ENCODE results near the gene DAD1.
"Not testable (repeated sequence)": the region's sequence is repeated elsewhere in the genome, so short reads cannot be mapped to it uniquely, and the experiment has no call there.

Gene DAD1

DNA sequence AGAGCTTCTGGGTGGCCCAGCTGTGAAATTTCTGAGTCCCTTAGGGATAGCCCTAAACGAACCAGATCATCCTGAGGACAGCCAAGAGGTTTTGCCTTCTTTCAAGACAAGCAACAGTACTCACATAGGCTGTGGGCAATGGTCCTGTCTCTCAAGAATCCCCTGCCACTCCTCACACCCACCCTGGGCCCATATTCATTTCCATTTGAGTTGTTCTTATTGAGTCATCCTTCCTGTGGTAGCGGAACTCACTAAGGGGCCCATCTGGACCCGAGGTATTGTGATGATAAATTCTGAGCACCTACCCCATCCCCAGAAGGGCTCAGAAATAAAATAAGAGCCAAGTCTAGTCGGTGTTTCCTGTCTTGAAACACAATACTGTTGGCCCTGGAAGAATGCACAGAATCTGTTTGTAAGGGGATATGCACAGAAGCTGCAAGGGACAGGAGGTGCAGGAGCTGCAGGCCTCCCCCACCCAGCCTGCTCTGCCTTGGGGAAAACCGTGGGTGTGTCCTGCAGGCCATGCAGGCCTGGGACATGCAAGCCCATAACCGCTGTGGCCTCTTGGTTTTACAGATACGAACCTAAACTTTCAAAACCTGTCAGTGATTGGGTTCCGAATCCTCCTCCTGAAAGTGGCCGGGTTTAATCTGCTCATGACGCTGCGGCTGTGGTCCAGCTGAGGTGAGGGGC lies 38.9 kb downstream of the DAD1 start:
- DNase-seq, result no peak

DNA sequence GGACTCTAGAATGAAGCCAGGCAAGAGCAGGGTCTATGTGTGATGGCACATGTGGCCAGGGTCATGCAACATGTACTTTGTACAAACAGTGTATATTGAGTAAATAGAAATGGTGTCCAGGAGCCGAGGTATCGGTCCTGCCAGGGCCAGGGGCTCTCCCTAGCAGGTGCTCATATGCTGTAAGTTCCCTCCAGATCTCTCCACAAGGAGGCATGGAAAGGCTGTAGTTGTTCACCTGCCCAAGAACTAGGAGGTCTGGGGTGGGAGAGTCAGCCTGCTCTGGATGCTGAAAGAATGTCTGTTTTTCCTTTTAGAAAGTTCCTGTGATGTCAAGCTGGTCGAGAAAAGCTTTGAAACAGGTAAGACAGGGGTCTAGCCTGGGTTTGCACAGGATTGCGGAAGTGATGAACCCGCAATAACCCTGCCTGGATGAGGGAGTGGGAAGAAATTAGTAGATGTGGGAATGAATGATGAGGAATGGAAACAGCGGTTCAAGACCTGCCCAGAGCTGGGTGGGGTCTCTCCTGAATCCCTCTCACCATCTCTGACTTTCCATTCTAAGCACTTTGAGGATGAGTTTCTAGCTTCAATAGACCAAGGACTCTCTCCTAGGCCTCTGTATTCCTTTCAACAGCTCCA lies 39.6 kb downstream of the DAD1 start:
- no peak for DNase-seq

DNA sequence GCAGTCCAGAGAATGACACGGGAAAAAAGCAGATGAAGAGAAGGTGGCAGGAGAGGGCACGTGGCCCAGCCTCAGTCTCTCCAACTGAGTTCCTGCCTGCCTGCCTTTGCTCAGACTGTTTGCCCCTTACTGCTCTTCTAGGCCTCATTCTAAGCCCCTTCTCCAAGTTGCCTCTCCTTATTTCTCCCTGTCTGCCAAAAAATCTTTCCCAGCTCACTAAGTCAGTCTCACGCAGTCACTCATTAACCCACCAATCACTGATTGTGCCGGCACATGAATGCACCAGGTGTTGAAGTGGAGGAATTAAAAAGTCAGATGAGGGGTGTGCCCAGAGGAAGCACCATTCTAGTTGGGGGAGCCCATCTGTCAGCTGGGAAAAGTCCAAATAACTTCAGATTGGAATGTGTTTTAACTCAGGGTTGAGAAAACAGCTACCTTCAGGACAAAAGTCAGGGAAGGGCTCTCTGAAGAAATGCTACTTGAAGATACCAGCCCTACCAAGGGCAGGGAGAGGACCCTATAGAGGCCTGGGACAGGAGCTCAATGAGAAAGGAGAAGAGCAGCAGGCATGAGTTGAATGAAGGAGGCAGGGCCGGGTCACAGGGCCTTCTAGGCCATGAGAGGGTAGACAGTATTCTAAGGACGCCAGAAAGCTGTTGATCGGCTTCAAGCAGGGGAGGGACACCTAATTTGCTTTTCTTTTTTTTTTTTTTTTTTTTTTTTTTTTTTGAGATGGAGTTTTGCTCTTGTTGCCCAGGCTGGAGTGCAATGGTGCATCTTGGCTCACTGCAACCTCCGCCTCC lies 40.9 kb downstream of the DAD1 start:
- DNase-seq, result no peak

DNA sequence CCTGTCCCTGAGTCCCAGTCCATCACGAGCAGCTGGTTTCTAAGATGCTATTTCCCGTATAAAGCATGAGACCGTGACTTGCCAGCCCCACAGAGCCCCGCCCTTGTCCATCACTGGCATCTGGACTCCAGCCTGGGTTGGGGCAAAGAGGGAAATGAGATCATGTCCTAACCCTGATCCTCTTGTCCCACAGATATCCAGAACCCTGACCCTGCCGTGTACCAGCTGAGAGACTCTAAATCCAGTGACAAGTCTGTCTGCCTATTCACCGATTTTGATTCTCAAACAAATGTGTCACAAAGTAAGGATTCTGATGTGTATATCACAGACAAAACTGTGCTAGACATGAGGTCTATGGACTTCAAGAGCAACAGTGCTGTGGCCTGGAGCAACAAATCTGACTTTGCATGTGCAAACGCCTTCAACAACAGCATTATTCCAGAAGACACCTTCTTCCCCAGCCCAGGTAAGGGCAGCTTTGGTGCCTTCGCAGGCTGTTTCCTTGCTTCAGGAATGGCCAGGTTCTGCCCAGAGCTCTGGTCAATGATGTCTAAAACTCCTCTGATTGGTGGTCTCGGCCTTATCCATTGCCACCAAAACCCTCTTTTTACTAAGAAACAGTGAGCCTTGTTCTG lies 41.6 kb downstream of the DAD1 start:
- no peak for DNase-seq

DNA sequence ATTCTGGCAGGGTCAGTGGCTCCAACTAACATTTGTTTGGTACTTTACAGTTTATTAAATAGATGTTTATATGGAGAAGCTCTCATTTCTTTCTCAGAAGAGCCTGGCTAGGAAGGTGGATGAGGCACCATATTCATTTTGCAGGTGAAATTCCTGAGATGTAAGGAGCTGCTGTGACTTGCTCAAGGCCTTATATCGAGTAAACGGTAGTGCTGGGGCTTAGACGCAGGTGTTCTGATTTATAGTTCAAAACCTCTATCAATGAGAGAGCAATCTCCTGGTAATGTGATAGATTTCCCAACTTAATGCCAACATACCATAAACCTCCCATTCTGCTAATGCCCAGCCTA lies 42.3 kb downstream of the DAD1 start:
- no peak for DNase-seq

DNA sequence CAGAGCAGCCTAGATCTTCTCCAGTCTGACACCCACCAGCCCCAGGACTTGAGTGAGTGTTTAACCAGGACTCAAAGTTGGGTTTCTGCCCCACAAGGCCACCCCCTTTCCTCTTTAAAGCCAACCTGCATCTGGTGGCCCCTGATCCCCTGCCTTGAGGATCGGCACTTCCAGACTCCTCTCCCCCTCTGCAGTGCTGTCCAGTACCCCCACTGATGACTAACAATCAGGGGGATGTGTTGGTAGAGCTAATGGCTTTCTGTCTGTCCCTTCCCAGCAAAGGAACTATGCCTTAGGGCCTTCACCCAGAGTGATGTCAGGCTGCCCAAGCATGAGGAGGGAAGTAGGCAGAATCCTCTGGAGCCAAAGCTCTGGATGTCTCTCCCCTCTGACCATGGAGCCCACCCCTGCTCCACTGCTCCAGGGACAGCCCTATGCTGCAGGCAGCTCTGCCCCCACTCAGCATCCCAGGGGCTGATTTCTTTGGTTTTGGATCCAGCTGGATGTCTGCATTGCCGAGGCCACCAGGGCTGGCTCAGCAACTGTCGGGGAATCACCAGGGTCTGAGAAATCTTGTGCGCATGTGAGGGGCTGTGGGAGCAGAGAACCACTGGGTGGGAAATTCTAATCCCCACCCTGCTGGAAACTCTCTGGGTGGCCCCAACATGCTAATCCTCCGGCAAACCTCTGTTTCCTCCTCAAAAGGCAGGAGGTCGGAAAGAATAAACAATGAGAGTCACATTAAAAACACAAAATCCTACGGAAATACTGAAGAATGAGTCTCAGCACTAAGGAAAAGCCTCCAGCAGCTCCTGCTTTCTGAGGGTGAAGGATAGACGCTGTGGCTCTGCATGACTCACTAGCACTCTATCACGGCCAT lies 42.9 kb downstream of the DAD1 start:
- no peak for DNase-seq

DNA sequence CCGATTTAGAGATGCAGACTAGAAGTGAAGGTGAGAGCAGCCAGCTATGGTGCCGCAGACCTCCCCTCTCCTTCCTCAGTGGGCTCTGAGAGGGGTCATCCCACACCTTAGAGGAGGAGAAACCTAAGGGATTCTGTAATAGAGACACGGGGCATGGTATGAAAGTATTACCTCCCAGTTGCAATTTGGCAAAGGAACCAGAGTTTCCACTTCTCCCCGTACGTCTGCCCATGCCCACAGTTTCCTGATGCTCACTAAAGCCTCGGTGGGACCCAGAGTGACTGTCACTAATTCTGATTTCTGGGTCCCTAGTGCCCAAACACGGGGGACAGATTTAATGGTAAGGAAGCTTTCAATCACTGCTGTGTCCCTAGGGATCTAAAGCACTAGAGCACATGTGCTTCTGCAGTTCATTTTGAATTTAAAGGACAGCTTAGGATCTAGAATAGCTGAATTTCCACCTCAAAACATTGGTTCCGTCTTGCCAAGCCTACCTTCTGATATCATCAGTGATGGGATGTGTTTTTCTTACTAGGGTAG lies 44.1 kb downstream of the DAD1 start:
- no peak for DNase-seq

DNA sequence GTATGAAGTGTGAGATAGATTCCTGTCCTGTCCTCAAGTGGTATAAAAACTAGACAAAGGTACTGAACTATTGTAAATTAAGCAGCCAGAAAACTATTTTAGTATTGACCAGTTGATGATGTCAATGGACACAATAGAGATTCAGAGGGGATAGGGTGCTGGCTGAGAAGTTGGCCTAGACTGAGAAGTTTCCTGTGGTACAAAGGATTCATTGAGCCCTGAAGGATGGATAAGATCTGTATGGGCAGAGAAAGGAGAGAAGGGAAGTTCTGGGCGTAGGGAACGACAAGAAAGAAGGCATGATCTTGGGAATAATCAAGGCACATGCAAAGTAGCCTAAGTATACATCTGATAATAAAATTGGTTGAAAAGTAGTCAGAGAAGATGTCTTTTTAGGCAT lies 44.6 kb downstream of the DAD1 start:
- DNase-seq, result no peak

DNA sequence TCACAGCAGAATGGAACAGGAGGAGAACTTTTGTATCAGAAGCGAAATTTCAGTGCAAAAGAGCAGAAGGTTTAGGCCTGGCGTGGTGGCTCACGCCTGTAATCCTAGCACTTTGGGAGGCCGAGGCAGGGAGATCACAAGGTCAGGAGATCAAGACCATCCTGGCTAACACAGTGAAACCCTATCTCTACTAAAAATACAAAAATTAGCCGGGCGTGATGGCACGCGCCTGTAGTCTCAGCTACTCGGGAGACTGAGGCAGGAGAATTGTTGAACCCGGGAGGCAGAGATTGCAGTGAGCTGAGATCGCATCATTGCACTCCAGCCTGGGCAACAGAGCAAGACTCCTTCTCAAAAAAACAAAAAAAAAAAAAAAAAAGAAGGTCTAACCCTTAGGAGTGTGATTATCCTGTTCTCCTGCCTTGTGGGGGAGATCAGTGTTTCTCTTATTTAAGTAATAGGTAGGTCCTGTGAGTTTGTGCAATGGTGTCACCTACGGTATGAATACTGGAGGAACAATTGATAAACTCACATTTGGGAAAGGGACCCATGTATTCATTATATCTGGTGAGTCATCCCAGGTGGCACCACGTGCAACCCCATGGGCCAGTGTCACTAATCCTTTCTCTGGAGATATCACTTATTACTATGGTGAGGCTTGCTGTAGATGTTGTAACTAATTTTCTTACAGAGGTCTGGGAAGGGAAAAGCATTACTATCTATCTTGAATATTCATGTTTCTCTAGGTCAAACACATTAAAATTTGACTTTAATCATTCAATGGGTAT lies 45.3 kb downstream of the DAD1 start:
- DNase-seq, result not testable (repeated sequence)

DNA sequence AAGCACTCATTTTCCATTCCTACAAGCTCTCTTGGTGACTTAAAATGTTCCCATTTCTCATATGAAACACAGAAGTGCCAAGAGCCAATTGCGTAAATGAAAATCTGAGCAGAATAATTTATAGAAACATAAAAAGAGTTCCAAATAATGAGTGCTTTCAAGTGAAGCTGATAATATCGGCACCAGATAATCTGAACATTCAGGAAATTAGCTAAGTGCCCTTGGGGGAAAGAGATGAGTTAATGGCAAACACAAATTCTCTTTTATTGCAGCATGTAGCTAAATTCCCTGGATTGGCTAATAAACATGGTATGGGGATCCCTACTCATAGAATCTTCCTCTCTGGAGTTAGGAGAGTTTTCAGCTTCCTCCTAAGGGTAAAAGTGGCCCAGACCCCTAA lies 46.7 kb downstream of the DAD1 start:
- no peak for DNase-seq

DNA sequence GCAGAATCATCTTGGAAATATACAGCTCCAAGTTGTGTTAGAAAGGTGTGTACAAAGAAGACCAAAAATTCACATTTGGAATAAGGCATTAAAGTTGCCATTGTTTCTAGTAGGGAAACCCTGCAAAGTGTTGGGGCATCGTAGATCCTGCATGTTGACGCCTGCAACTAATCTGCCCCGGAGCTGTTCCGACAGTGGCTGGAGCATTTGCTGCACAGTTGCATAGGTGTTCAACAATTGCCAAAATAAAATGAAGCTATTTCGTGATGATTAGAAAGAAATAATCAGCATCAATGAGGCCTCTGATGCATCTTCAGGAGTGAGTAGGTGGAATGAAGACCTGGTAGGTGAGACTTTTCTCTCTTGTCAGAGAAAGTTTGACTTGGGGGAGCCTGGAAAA lies 47.3 kb downstream of the DAD1 start:
- DNase-seq, result no peak

DNA sequence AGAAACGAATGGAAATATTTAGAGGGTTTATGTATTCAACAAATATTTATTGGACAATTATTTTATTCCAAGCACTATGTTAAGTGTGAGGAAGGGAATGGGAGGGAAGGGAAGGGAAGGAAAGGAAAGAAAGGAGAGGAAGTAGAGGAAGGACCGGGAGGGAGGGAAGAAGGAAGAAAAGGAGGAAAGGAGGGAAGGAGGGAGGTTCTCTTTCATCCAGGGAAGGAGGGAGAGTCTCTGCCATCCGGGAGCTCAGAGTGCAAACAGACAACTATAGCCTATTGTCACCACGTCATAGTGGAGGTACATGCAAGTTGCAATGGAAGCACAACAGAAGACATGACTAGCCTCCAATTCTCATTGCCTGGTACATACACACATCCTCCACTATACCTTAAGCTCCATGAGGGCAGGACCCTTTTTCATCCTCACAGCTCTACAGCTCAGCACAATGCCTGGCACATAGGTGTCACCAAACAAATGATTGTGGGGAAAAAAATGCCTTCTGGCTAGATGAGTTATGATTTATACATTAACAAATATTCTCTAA lies 48.1 kb downstream of the DAD1 start:
- no peak for DNase-seq

DNA sequence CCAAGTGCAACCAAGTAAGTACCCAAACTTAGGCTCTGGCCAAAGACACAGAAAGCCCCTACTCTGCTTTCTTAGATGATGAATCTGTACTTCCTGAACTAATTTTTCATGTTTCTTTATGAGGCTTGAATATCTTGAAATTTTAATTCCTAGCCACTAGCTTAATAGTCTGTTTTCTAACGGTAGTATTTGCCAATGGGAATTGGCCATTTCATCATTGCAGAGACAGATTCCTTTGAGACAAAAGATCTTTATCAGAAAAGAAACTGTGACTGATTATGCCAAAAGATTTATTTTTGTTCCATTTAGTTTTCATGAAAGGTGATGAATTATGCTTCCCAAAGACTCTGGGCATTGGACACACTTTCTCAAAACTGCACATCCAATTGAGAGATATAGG lies 48.7 kb downstream of the DAD1 start:
- no peak for DNase-seq

DNA sequence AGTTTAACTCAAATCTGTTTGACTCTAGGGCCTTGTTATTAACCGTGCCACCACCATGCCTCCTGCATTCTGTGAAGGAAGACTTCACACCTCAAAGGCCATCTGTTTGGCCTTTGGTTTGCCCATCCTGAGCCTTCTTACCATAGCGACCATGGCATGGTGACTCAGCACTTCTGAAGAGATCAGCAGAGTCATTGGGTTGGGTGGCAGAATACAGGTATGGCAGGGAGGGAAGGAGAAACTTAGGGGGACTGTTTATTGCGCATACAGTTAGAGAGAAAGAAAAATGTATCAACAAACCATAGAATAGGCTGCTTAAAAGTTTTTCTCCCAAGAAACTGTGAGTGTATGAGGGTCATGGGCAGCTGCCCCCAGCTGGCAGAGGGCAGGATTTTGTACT lies 49.2 kb downstream of the DAD1 start:
- no peak for DNase-seq

DNA sequence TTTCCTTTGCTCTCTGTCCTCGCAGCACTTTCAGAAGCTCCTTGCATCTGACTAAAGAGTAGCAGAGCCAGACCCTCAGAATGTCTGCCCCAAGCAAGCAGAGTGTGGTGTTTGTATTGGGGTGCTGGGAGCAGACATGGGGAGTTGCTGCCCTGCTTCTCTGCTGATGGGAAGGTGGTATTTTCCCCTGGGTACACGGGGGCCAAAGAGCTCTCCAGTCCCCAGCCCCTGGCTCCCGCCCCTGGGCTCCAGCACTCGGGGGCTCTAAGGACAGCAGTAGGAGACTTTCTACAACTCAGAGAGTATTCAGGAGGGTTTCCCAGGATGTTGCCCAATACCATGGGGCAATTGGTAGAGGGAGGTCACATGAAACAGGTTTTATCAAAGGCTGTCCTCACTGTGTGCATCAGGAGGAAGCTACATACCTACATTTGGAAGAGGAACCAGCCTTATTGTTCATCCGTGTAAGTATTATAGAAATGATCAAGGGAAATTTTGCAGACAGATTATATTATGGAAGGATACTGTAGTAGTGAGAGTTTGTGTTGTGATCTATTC lies 50.3 kb downstream of the DAD1 start:
- DNase-seq, result no peak

DNA sequence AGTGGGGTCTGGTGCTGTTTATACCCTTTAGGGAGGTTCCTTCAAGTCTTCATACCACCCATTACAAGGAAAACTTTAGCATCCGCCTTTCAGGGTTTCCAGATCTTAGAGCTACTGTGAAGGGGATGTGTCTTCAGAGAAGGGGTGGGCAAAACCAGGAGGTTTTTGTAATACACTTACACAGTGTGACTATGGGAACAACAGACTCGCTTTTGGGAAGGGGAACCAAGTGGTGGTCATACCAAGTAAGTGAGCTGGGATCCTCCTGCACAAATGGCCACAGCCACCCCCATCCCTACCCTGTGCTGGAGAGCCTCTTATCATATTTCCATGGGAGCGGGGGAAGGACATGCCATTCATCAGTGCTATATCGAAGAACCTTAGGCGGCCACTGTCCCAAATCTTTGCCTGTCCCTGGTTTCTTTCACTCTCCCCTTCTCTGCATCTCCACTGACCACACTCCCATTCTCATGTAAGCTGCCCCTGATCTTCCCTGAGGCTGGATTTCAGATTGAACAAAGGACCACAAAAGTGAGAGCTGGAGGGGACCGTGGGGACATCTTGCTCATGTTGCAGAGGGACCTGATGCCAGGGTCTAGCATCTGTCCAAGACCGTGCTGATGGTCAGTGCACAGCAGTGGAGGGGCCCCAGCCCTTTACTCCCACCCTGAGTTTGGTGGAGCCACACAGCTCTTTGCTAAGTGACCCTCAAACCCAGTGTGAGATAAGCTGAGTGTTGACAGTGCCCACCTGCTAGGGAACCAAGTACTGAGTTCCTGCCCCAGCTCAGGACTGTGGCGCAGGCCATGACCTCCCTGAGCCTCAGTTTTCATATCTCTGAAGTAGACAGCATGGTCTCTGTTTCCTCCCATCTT lies 51.4 kb downstream of the DAD1 start:
- DNase-seq, result no peak

DNA sequence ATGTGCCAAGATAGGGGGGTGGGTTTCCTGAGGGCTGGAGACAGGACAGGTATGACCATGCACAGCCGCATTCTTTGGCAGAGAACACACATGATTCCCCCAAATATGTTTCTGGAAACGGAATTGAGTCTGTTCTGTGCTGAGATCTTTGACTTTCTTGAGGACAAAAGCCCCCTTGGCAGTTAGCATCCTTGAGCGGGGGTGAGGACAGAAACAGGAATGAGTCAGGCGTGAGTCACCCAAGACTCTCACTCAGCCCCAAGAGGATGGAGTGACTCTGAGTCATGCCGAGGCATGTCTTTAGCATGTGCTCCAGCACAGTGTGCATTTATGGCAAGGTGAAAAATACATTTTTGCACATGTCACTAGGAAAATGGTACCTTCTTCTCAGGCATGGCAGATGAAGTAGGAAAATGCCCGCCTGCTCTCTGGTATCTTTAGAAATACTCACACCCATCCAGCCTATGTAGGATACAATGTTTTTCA lies 52.1 kb downstream of the DAD1 start:
- no peak for DNase-seq

DNA sequence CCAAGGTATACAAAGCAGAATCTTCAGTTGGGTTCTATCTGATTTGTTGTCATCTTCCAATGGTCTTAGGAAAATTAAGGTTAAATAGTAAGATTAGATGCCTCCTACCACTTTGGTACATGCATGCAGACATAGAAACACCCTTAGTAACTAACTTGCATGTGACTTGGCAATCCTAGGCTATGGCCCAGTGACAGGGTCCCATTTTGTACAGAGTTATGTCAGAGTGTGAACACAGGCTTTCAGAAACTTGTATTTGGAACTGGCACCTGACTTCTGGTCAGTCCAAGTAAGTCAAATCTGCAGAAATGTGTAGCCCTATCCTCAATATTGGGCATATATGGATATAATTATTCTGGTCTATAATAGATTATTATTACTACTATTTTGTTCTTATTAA lies 53.1 kb downstream of the DAD1 start:
- no peak for DNase-seq

DNA sequence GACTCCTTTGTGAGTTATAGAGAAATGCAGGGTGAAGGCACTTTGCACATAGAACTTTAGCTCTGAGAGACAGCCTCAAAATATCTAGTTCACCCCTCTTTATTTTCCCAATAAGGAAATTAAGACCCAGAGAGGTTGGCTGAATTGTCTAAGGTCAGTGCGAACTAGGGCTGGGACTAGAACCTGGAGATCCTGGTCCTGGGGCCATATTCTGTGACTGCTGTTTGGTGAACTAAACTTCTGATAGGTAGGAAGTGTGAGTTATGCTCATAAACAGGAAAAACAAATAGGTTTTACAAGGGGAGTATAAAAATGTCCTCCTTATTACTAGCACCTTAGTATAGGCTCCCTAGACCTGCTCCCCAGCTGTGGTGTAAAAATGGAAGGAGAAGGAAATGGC lies 53.9 kb downstream of the DAD1 start:
- DNase-seq, result no peak

DNA sequence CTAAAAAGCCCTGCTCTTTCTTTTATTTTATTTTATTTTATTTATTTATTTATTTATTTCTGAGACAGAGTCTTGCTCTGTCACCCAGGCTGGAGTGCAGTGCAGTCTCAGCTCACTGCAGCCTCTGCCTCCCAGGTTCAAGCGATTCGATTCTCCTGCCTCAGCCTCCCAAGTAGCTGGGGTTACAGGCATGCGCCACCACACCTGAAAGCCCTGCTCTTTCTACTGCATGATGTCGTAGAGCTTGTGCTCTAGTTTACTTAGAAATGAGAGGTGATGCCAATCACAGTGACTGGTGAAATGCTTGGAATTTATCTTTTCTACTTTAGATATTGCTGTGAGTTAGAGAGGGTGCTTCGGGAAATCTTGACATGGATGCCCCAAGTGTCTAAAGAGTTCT lies 54.5 kb downstream of the DAD1 start:
- DNase-seq, result no peak

All from activated gamma-delta T cell (primary cell).